H9 (cell line): Measurements from ENCODE around the gene OR13J1. TPM values are rescaled to one million over a fixed set of nuclear protein-coding genes. Genes with fewer than 3 reads are reported as not detected.

Experiments
- DNase-seq: peaks from one replicate; pipeline ENCODE4 v3.0.0-alpha.2; 2017
- H2AFZ ChIP-seq: one replicate; pipeline ENCODE4 v1.6.1; 2013; ENCODE audit warnings: mild to moderate bottlenecking, low read length, control low read depth, moderate library complexity
- H2AK5ac ChIP-seq: 2 replicates; pipeline ENCODE4 v1.6.1; 2013; ENCODE audit warnings: low read length, control low read depth, mixed read lengths; ENCODE audit not compliant: insufficient read length
- H2BK120ac ChIP-seq: one replicate; pipeline ENCODE4 v1.6.1; 2013; ENCODE audit warnings: low read depth, mild to moderate bottlenecking, low read length, control low read depth, inconsistent platforms; ENCODE audit not compliant: poor library complexity, severe bottlenecking
- H2BK12ac ChIP-seq: 2 replicates; pipeline ENCODE4 v1.6.1; 2013; ENCODE audit warnings: low read length, control low read depth, mixed read lengths, low read depth; ENCODE audit not compliant: insufficient read length
- H2BK15ac ChIP-seq: 2 replicates; pipeline ENCODE4 v1.6.1; 2013; ENCODE audit warnings: low read depth, low read length, control low read depth
- H2BK20ac ChIP-seq: one replicate; pipeline ENCODE4 v1.6.1; 2013; ENCODE audit warnings: low read depth, mild to moderate bottlenecking, low read length, control low read depth, inconsistent platforms; ENCODE audit not compliant: poor library complexity, severe bottlenecking
- H2BK5ac ChIP-seq: 2 replicates; pipeline ENCODE4 v1.6.1; 2013; ENCODE audit warnings: low read length, control low read depth, mixed read lengths; ENCODE audit not compliant: insufficient read length
- H3K14ac ChIP-seq: 2 replicates; pipeline ENCODE4 v1.6.1; 2013; ENCODE audit warnings: low read length, control low read depth; ENCODE audit not compliant: insufficient read depth
- H3K18ac ChIP-seq: 2 replicates; pipeline ENCODE4 v1.6.1; 2013; ENCODE audit warnings: low read depth, mild to moderate bottlenecking, mixed read lengths, low read length, control low read depth; ENCODE audit not compliant: insufficient read length
- H3K23ac ChIP-seq: 2 replicates; pipeline ENCODE4 v1.6.1; 2013; ENCODE audit warnings: low read length, control low read depth, mixed read lengths, low read depth; ENCODE audit not compliant: insufficient read length
- H3K23me2 ChIP-seq: 2 replicates; pipeline ENCODE4 v1.6.1; 2013; ENCODE audit warnings: low read depth, mild to moderate bottlenecking, mixed read lengths, low read length, control low read depth; ENCODE audit not compliant: insufficient read length, poor library complexity, severe bottlenecking
- H3K27ac ChIP-seq: 2 replicates; pipeline ENCODE4 v1.5.1; 2013; ENCODE audit warnings: low read length, control low read depth, mixed read lengths, low read depth; ENCODE audit not compliant: insufficient read length
- H3K27me3 ChIP-seq: 2 replicates; pipeline ENCODE4 v1.6.1; 2013; ENCODE audit warnings: low read length, control low read depth, inconsistent platforms; ENCODE audit not compliant: insufficient read depth
- H3K4ac ChIP-seq: 2 replicates; pipeline ENCODE4 v1.6.1; 2013; ENCODE audit warnings: low read depth, mild to moderate bottlenecking, control low read depth, inconsistent platforms, low read length, moderate library complexity
- H3K4me1 ChIP-seq: 2 replicates; pipeline ENCODE4 v1.6.1; 2013; ENCODE audit warnings: low read length, control low read depth, inconsistent platforms; ENCODE audit not compliant: insufficient read depth
- H3K4me2 ChIP-seq: 2 replicates; pipeline ENCODE4 v1.6.1; 2013; ENCODE audit warnings: low read length, control low read depth, mixed read lengths; ENCODE audit not compliant: insufficient read length, insufficient read depth
- H3K56ac ChIP-seq: 2 replicates; pipeline ENCODE4 v1.6.1; 2013; ENCODE audit warnings: low read depth, mild to moderate bottlenecking, mixed read lengths, low read length, control low read depth; ENCODE audit not compliant: insufficient read length
- H3K79me1 ChIP-seq: 2 replicates; pipeline ENCODE4 v1.6.1; 2013; ENCODE audit warnings: low read depth, mild to moderate bottlenecking, moderate library complexity, low read length, control low read depth, inconsistent platforms; ENCODE audit not compliant: insufficient read depth, poor library complexity, severe bottlenecking
- H3K79me2 ChIP-seq: 2 replicates; pipeline ENCODE4 v1.6.1; 2013; ENCODE audit warnings: low read length, control low read depth, inconsistent platforms; ENCODE audit not compliant: insufficient read depth
- H3K9ac ChIP-seq: 2 replicates; pipeline ENCODE4 v1.6.1; 2013; ENCODE audit warnings: low read length, control low read depth, mixed read lengths; ENCODE audit not compliant: insufficient read length; ENCODE audit errors: extremely low read depth
- H3K9me3 ChIP-seq: one replicate; pipeline ENCODE4 v1.6.1; 2013; ENCODE audit warnings: low read depth, low read length, inconsistent platforms; ENCODE audit not compliant: control insufficient read depth
- H3T11ph ChIP-seq: one replicate; pipeline ENCODE4 v1.6.1; 2013; ENCODE audit warnings: mild to moderate bottlenecking, low read length, control low read depth, inconsistent platforms
- H4K20me1 ChIP-seq: one replicate; pipeline ENCODE4 v1.6.1; 2013; ENCODE audit not compliant: control insufficient read depth, insufficient read length, insufficient read depth
- H4K5ac ChIP-seq: 2 replicates; pipeline ENCODE4 v1.6.1; 2013; ENCODE audit warnings: low read depth, mild to moderate bottlenecking, mixed read lengths, low read length, control low read depth; ENCODE audit not compliant: insufficient read length
- H4K8ac ChIP-seq: replicated peaks from 2 replicates; pipeline ENCODE4 v1.6.1; 2013; ENCODE audit warnings: low read length, control low read depth, mixed read lengths, low read depth; ENCODE audit not compliant: insufficient read length
- H4K91ac ChIP-seq: 2 replicates; pipeline ENCODE4 v1.6.1; 2013; ENCODE audit warnings: low read depth, mild to moderate bottlenecking, moderate library complexity, mixed read lengths, low read length, control low read depth; ENCODE audit not compliant: insufficient read length
- H3K27ac Mint-ChIP-seq, 3 experiments: 2 replicates in 2 of 3; 3 replicates in 1 of 3; pipeline ENCODE4 v1.8.0; 2020 to 2021; ENCODE audit warnings: mixed read lengths in 3 of 3, mild to moderate bottlenecking in 1 of 3, moderate library complexity in 1 of 3
- H3K27me3 Mint-ChIP-seq: 2 replicates; pipeline ENCODE4 v1.8.0; 2021; ENCODE audit warnings: low read depth, mild to moderate bottlenecking, moderate library complexity, mixed read lengths
- H3K36me3 Mint-ChIP-seq, 3 experiments: 2 replicates in 2 of 3; 3 replicates in 1 of 3; pipeline ENCODE4 v1.8.0; 2020 to 2021; ENCODE audit warnings: low read depth in 3 of 3, mixed read lengths in 3 of 3; ENCODE audit not compliant: insufficient read depth in 1 of 3
- H3K4me1 Mint-ChIP-seq, 2 experiments: 2 replicates each; pipeline ENCODE4 v1.8.0; 2020; ENCODE audit warnings: mixed read lengths in 2 of 2
- H3K4me3 Mint-ChIP-seq, 2 experiments: 2 replicates in 1 of 2; 3 replicates in 1 of 2; pipeline ENCODE4 v1.8.0; 2020 to 2021; ENCODE audit warnings: mild to moderate bottlenecking in 2 of 2, mixed read lengths in 2 of 2, moderate library complexity in 1 of 2
- H3K9me3 Mint-ChIP-seq, 2 experiments: 2 replicates in 1 of 2; 3 replicates in 1 of 2; pipeline ENCODE4 v1.8.0; 2020; ENCODE audit warnings: mild to moderate bottlenecking in 2 of 2, mixed read lengths in 2 of 2, moderate library complexity in 1 of 2
- CTCF ChIP-seq: fragments of 200-600 bp; sonication (generic); conservative IDR thresholded peaks from 3 replicates; pipeline ENCODE4 v1.8.0; 2021; ENCODE audit warnings: antibody characterized with exemption, mild to moderate bottlenecking
- WGBS: extraction: QIAGEN DNeasy Blood & Tissue Kit; methylation state at CpG from one replicate; pipeline ENCODE4 v1.1.7; 2013; ENCODE audit warnings: missing lambda C conversion rate, low lambda C conversion rate, mixed read lengths; ENCODE audit not compliant: insufficient read length; ENCODE audit errors: extremely low coverage; 5-methylcytosine and 5-hydroxymethylcytosine counted together
- total RNA-seq: library from RNA; stranded (reverse); gene quantifications from 2 replicates; pipeline ENCODE4 v1.2.1, GENCODE V29; 2021

OR13J1 gene
- total RNA-seq, 1 experiment from 2014 or later = not detected

- H3K4me3 Mint-ChIP-seq = peak overlapping the region in 1 of 2 experiments; percentile 32; a peak in 1 of 5 replicates
- H3K4me2 ChIP-seq = peak overlapping the region; percentile 14
These were observed 38.4 kb upstream of the OR13J1 start for GRCh38 chr9:35908504-35909125.

More at GRCh38 chr9:35908504-35909125, 38.4 kb upstream of the OR13J1 start:
- H3K23ac ChIP-seq = no peak overlapping the region
- no peak overlapping the region for H4K5ac ChIP-seq
- Mint-ChIP-seq H3K27me3 (peaks cover 4% of the 10 kb centered on the region), H3K27ac (peak overlapping the region in 2 of 3 experiments; percentile 40 to 95; a peak in 2 of 7 replicates), H3K9me3 (no peaks in the 10 kb centered on the region), H3K4me1 (peaks cover 41 to 45% of the 10 kb centered on the region in 2 experiments), H3K36me3 (no peaks in the 10 kb centered on the region)
- no peaks in the 10 kb centered on the region for H3K23me2 ChIP-seq
- H3K18ac ChIP-seq = no peak overlapping the region
- H3K27ac ChIP-seq = no peak overlapping the region
- H2BK5ac ChIP-seq = no peak overlapping the region
- H3K79me2 ChIP-seq = no peaks in the 10 kb centered on the region
- H3K14ac ChIP-seq = no peak overlapping the region; the same call in 1 of the 2 replicates
- no peaks in the 10 kb centered on the region for H3K9me3 ChIP-seq
- no peak overlapping the region for H2BK12ac ChIP-seq
- H3K56ac ChIP-seq = no peak overlapping the region
- H2AFZ ChIP-seq = no peak overlapping the region
- H3T11ph ChIP-seq = no peak overlapping the region
- H3K4ac ChIP-seq = no peak overlapping the region
- peaks cover 9% of the 10 kb centered on the region; the same call in 1 of the 2 replicates for H3K4me1 ChIP-seq
- H4K20me1 ChIP-seq = no peaks in the 10 kb centered on the region
- no peak for TF ChIP-seq CTCF
- H4K91ac ChIP-seq = no peak overlapping the region
- no peak overlapping the region for H4K8ac ChIP-seq
- no peaks in the 10 kb centered on the region for H3K79me1 ChIP-seq
- H2BK120ac ChIP-seq = no peak overlapping the region
- H3K9ac ChIP-seq = no peak overlapping the region
- H2BK15ac ChIP-seq = no peak overlapping the region
- H2BK20ac ChIP-seq = no peak overlapping the region
- DNase-seq = no peak
- H3K27me3 ChIP-seq = no peaks in the 10 kb centered on the region
- no peak overlapping the region for H2AK5ac ChIP-seq
- WGBS = no CpG with 5 or more reads among the region's 9 CpGs
